GM13976 (cell line): ENCODE measurements around the gene AADACL4.
"Not testable (repeated sequence)": the region's sequence is repeated elsewhere in the genome, so short reads cannot be mapped to it uniquely, and the experiment has no call there.

ENCODE experiments used
- DNase-seq: peaks from one replicate; pipeline ENCODE4 v3.0.0; 2012; ENCODE audit warnings: low spot score
- in situ Hi-C: fragments of 300-500 bp; cut with MboI; formaldehyde crosslinking; loops from one replicate; pipeline ENCODE4 v1.12.0; 2022; ENCODE audit warnings: low sequenced_read_pairs, mixed read lengths, inconsistent platforms; ENCODE audit not compliant: unreplicated experiment
- TF ChIP-seq, protein P1 (sequence below): IDR thresholded peaks from 2 replicates; pipeline ENCODE4 v1.5.1; 2012; ENCODE audit warnings: borderline replicate concordance, mild to moderate bottlenecking; ENCODE audit not compliant: insufficient read depth; ENCODE audit errors: extremely low read depth, missing control alignments, control extremely low read depth

Gene AADACL4

DNA sequence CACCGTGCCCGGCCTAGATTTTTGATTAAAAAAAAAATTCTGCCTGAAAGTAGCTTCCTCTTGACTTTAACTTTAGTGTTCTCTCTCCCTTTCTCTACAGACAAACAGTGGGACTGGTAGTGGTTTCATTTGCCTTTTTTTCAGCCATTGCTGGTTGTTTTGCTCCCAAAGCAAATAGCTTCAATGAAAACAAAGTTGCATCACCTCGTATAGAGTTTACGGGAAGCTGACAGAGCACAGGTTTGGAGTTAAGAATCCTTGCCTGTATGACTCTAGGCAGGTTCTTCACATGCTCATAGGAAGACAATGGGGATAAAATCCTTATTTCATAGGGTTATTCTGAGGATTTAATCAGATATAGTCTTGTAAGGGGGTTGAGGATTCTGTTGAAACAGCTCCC lies 21.6 kb downstream of the AADACL4 start:
- DNase-seq, result no peak
- in situ Hi-C loops, result no loop called here
- TF ChIP-seq, protein P1, sequence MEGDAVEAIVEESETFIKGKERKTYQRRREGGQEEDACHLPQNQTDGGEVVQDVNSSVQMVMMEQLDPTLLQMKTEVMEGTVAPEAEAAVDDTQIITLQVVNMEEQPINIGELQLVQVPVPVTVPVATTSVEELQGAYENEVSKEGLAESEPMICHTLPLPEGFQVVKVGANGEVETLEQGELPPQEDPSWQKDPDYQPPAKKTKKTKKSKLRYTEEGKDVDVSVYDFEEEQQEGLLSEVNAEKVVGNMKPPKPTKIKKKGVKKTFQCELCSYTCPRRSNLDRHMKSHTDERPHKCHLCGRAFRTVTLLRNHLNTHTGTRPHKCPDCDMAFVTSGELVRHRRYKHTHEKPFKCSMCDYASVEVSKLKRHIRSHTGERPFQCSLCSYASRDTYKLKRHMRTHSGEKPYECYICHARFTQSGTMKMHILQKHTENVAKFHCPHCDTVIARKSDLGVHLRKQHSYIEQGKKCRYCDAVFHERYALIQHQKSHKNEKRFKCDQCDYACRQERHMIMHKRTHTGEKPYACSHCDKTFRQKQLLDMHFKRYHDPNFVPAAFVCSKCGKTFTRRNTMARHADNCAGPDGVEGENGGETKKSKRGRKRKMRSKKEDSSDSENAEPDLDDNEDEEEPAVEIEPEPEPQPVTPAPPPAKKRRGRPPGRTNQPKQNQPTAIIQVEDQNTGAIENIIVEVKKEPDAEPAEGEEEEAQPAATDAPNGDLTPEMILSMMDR, result no peak

- DNase-seq, result no peak
- TF ChIP-seq, protein P1, result no peak
- in situ Hi-C loops, result no loop called here
Observed at GRCh38 chr1:12666141-12666735, 22.4 kb downstream of the AADACL4 start.

DNA sequence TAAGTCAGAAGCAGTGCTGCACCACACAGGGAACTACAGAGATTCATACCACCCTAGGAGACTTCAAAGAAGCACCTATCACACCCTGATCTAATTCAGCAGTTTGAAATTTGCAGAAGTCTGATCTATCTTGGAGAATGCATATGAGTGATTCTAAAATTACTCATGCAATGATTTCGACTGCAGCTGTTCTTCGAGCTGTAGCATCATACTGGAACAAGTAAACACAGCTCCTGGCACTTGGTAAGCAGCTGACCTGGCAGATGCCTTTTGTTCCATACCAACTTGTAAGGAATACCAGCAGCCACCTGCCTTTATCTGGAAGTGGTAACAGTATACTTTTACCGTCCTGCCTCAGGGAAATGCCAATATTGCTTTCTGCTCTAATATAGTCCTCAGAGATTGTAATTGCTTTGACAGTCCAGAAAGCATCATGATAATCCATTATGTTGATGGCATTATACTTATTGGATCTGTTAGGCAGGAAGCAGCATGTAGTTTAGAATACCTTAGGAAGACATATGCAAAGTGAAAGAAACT lies 25.7 kb downstream of the AADACL4 start:
- in situ Hi-C loops, result no loop called here
- TF ChIP-seq, protein P1, result no peak
- no peak for DNase-seq

DNA sequence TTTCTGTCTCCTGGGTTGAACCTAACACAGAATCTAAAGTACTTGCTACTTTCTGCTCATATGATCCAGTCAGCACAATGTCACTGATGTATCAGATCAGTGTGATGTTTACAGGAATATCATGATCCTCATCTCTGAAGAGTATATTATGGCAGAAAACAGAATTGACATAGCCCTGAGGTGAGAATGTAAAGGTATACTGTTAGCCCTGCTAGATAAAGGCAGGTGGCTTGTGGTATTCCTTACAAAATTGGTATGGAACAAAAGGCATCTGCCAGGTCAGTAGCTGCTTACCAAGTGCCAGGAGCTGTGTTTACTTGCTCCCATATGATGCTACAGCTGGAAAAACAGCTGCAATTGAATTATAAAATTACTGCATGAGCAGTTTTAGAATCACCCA lies 30.5 kb downstream of the AADACL4 start:
- in situ Hi-C loops, result no loop called here
- no peak for DNase-seq
- TF ChIP-seq, protein P1, result no peak

DNA sequence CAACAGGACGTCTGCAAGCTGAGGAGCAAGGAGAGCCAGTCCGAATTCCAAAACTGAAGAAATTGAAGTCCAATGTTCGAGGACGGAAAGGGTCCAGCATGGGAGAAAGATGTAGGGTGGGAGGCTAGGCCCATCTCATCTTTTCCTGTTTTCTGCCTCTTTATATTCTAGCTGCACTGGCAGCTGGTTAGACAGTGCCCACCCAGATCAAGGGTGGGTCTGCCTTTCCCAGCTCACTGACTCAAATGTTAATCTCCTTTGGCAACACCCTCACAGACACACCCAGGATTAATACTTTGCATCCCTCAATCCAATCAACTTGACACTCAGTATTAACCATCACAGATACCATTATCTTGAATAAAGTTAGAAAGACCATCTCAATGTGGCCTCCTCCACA lies 32.2 kb downstream of the AADACL4 start:
- in situ Hi-C loops, DNase-seq: not testable (repeated sequence)

DNA sequence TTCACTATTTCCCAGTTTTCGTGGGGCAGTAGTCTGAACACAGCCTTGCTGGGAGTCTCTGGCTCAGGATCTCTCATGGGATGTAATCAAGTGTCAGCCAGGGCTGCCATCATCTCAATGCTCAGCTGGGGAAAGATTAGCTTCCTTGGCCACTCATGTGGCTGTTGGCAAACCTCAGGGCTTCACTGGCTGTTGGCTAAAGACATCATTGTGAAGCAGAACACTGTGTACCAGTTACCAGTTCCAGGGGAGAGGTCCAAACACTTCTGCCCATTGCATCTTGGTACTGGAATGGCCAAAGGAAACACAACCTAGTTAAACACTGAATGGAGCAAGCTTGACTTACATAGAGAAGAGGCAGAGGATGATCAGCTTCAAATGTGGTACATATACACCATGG lies 33.7 kb downstream of the AADACL4 start:
- TF ChIP-seq, protein P1, result no peak
- no peak for DNase-seq
- in situ Hi-C loops, result no loop called here

DNA sequence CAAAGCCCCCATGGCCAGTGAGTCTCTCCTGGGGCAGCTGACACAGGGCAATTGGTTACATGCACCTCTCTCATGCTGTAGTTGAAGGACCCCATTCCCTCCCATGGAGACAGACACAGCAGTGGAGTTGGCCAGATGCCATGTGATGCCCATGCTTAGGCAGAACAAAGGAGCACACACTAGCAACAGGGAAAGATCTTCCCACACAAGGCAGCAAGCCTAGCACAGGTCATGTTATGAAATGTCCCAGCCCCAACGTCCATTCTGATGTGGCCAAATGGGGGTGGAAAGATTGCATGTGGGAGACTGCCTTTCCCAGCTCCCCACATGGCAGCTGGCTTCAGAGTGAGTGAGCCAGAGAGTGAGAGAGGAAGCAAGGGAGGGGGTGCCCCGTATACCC lies 34.5 kb downstream of the AADACL4 start:
- in situ Hi-C loops, result no loop called here
- DNase-seq, result no peak
- TF ChIP-seq, protein P1, result no peak
